GM21360 (cell line): Measurements from ENCODE around the gene TTBK2.
"Not testable (repeated sequence)": the region's sequence is repeated elsewhere in the genome, so short reads cannot be mapped to it uniquely, and the experiment has no call there.

ENCODE experiments used
- ATAC-seq: cut with Tn5 transposase; IDR thresholded peaks from one replicate; pipeline ENCODE4 v1.9.1; 2021; ENCODE audit warnings: mild to moderate bottlenecking, moderate library complexity; ENCODE audit not compliant: unreplicated experiment

Gene TTBK2

GRCh38 chr15:42920519-42921341 lies at the start of gene TTBK2:
TTBK2 (minus strand) TSS chr15:42920778; CDS start chr15:42878617, 42,161 bp downstream.
- ATAC-seq = peak; percentile 87

- no peak for ATAC-seq
Measured at GRCh38 chr15:42964476-42964875, 43.9 kb upstream of the TTBK2 start.

- ATAC-seq = no peak
Measured at GRCh38 chr15:42955518-42955917, 34.9 kb upstream of the TTBK2 start.

DNA sequence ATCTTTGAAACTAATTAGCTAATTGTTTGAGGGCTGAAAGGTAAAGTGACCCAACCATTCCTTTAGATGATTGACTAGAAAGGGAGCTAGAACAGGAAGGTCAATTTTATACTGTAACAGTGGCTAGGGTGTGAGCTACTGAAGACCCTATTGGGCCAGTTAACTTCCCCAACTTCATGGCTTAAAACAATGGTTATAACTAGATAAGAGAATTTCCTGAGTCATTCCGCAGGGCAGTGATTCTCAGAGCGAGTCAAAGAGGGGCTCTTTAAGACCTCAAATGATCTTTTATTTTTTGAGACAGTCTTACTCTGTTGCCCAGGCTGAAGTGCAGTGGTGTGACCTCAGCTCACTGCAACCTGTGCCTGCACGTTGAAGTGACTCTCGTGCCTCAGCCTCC lies 33.7 kb upstream of the TTBK2 start:
- ATAC-seq = no peak

DNA sequence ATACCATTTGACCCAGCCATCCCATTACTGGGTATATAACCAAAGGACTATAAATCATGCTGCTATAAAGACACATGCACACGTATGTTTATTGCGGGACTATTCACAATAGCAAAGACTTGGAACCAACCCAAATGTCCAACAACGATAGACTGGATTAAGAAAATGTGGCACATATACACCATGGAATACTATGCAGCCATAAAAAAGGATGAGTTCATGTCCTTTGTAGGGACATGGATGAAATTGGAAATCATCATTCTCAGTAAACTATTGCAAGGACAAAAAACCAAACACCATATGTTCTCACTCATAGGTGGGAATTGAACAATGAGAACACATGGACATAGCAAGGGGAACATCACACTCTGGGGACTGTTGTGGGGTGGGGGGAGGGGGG lies 28.3 kb upstream of the TTBK2 start:
- ATAC-seq = not testable (repeated sequence)

DNA sequence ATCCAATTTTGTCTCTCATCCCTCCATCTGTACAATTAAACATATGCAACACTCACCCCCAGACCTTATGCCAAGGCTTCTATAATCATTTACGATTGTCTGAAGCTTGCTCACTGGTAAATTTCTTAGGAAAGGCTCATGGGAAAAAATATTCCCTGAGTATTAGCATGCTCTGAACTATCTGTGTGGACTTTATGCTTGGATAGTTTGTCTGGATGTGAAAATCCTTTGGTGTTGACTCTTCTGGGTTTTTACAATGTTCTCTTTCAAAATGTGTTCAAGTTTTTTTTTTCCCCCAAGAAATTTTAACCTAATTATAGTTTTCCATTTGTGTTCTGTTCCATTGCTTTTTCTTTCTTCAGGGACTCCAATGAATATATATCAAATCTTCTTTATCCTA lies 19.9 kb upstream of the TTBK2 start:
- no peak for ATAC-seq

- ATAC-seq = no peak
Measured at GRCh38 chr15:42939841-42940240, 19.3 kb upstream of the TTBK2 start.

GRCh38 chr15:42937143-42937542 lies 16.6 kb upstream of the TTBK2 start:
- ATAC-seq = no peak

- ATAC-seq = no peak
Measured at GRCh38 chr15:42933886-42934667, 13.5 kb upstream of the TTBK2 start.

DNA sequence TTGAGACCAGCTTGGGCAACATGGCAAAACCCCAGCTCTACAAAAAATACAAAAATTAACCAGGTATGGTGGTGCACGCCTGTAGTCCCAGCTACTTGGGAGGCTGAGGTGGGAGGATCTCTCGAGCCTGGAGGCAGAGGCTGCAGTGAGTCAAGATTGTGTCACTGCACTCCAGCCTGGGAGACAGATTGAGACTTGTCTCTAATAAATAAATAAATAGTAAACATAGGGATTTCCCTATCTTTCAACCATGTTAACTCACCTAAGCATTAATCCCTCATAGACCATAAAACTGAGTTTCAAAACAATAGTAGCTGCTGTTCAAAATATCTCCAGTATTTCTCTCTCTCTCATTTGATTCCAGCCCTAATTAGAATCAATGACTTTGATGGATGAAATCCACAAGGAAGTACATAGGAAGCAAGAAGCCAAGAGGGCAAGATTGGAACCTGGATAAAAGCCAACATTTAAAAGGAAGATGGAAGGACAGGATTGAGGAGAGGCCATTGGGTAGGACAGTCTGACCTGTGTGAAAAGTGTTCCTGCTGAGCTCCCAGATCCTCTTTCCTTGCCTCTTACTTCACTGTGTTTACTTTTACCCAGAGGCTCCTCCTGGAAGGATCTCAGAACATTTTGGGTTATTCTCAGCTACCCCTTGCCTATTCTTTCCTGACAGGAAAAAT lies 12.4 kb upstream of the TTBK2 start:
- ATAC-seq = no peak

GRCh38 chr15:42931702-42932486 lies 11.3 kb upstream of the TTBK2 start:
- no peak for ATAC-seq

- no peak for ATAC-seq
Measured at GRCh38 chr15:42929306-42929848, 8.8 kb upstream of the TTBK2 start.

DNA sequence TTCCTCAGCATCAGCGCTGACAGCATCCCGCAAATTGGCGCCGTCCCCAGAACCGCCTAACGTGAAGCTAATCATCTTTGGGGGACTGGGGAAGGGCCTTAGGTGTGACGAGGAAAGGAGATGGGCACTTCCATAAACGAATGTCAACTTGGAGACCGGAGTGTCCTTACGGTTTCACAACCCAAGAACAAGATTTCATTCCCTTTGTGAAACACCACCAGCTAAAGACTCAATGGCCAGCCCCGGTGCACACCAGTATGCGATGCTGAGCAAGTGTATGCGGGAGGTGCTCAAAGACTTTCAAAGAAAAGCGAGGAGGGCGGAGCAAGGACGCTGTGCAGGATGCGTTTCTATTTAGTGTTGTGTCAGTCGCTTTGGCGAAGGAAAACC lies 759 bp upstream of the TTBK2 start:
- ATAC-seq = peak; percentile 13

DNA sequence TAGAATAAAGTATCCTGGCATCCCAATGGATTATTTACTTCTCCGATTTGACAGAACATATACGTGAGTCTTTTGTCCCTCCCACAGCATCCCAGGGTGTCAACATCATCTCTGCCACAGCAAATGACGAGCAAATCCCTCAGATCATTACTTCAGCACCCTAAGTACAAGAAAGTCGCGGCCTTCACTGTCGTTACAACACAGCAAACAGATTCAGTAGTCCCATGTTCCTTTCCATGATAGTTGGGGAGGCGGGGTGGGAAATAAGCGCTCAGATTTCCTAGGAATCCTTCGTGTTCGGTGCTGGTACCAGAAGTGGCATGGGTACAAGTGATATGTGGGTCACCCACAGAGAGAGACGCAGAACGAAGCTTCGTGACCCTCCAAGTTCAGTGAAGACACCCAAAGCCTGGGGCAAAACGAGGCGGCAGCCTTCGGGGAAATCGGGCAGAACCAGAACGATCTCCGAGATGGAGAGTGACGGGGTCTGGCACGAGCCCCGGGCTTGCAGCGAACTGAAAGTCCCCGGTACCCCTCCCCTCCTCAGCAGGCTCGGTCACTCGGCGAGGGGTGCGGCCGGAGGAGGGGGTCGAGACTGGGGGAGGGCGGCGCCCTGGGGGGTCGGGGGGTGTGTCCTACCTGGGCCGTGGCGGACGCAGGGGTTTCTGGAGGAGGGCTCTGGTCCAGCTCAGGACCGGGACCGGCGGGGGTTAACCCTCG lies 619 bp downstream of the TTBK2 start:
- ATAC-seq = no peak

DNA sequence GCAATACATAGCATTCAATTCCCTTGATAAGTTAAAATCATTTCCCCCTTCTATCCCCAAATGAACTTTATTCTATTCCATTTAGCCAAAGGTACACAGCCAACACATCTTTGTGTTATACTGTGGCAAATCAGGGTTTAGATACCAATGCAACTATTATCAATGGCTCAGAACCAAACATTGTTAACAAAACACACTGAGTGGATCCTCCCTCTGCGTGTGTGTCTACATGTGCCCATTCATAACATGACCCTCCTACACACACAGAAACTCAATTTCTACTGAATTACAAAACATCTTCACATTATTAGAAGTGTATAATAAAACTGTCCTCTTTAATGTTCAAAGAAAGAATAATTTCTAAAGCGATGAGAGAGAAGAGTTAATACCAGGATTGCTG lies 1.3 kb downstream of the TTBK2 start:
- no peak for ATAC-seq

- ATAC-seq = no peak
Measured at GRCh38 chr15:42918047-42918446, 2.5 kb downstream of the TTBK2 start.

DNA sequence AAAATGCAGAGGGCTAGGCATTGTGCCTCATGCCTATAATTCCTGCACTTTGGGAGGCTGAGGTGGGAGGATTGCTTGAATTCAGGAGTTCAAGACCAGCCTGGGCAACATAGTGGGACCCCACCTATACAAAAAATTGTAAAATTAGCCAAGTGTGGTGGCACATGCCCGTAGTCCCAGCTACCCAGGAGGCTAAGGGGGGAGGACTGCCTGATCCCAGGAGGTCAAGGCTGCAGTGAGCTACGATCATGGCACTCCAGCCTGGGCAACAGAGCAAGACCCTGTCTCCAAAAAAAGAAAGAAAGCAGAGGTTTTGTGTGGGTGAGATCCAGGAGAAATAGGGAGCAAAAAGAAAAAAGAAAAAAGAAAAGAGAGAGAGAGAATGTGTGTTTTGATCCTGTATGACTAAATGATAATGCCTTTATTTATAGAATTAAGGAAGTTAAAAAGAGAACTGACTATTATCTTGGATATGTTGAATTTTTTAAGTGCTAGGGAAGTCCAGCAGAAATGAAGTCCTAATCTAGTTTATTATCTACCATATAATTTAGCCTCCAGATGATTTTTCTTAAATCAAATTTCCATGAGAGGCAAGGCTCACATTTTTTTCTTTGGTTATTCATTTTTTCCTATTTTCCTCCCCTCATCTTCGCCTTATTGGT lies 4.8 kb downstream of the TTBK2 start:
- ATAC-seq = no peak

DNA sequence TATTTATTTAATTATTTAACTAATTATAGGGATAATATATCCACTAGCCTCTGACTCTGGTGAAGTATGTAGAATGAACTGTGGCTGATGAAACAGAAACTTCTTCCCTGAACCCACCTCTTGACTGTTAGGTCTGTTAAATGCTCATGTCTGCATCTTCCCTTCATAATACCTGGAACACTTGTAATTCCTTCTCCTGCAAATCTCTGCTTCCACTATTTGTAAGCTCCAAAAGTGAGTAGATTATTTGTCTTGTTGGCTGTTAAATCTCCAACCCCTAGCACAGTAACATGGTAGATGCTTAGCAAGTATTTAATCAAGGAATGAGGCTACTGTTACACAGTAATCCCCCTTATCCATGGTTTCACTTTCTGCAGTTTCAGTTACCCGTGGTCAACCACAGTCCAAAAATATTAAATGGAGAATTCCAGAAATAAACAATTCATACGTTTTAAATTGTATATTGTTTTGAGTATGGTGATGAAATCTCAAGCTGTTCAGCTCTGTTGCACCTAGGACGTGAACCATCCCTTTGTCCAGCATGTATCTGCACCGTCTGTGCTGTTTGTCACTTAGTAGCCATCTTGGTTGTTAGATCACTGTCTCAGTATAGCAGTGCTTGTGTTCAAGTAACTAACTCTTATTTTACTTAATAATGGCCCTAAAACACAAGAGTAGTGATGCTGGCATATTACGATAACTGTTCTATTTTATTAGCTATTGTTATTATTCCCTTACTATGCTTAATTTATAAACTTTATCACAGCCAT lies 5.7 kb downstream of the TTBK2 start:
- no peak for ATAC-seq
